WTC11 (cell line): ENCODE measurements around the gene SPATS2. TPM values are rescaled to one million over a fixed set of nuclear protein-coding genes. Genes with fewer than 3 reads are reported as not detected.

Experiments used
- ATAC-seq: fragments of 200-7000 bp; cut with Tn5 transposase; 2 replicates; pipeline ENCODE4 v1.10.0; 2021; ENCODE audit warnings: mild to moderate bottlenecking, moderate library complexity
- CTCF ChIA-PET: fragments of 300-600 bp; sonication (Branson Sonifier 250); formaldehyde crosslinking; loops from one replicate; lab custom pipeline; 2021; ENCODE audit warnings: antibody characterized with exemption; lab: Charles Lee
- POLR2A ChIA-PET: fragments of 350-600 bp; sonication (Branson Sonifier 250); formaldehyde crosslinking; loops from one replicate; lab custom pipeline; 2021; ENCODE audit warnings: antibody characterized with exemption; lab: Charles Lee
- DNase-seq: peaks from one replicate; pipeline ENCODE4 v3.0.0; 2021; ENCODE audit warnings: low spot score
- H3K27ac Mint-ChIP-seq: 2 replicates; pipeline ENCODE4 v1.8.0; 2021; ENCODE audit warnings: mixed read lengths
- H3K27me3 Mint-ChIP-seq: 2 replicates; pipeline ENCODE4 v1.8.0; 2021; ENCODE audit warnings: low read depth, mild to moderate bottlenecking, moderate library complexity, mixed read lengths
- H3K36me3 Mint-ChIP-seq: 2 replicates; pipeline ENCODE4 v1.8.0; 2021; ENCODE audit warnings: mixed read lengths
- H3K4me1 Mint-ChIP-seq: 2 replicates; pipeline ENCODE4 v1.8.0; 2022; ENCODE audit warnings: mixed read lengths
- H3K4me3 Mint-ChIP-seq: 2 replicates; pipeline ENCODE4 v1.8.0; 2021; ENCODE audit warnings: mild to moderate bottlenecking, moderate library complexity, mixed read lengths
- H3K9me3 Mint-ChIP-seq: 2 replicates; pipeline ENCODE4 v1.8.0; 2021; ENCODE audit warnings: mixed read lengths
- ELF4 ChIP-seq: sonication (generic); formaldehyde crosslinking; IDR thresholded peaks from 2 replicates; pipeline ENCODE4 v1.8.1; 2022; ENCODE audit warnings: low read depth, mild to moderate bottlenecking, moderate library complexity, missing genetic modification reagents
- FOXP1 ChIP-seq: sonication (generic); formaldehyde crosslinking; IDR thresholded peaks from 2 replicates; pipeline ENCODE4 v1.8.0; 2022; ENCODE audit warnings: missing genetic modification reagents, mild to moderate bottlenecking, moderate library complexity, borderline replicate concordance
- GRHL2 ChIP-seq: fragments of 250-450 bp; sonication (Bioruptor Pico); IDR thresholded peaks from 2 replicates; pipeline ENCODE4 v1.8.0; 2022; ENCODE audit warnings: mild to moderate bottlenecking, moderate library complexity; ENCODE audit not compliant: insufficient replicate concordance, severe bottlenecking
- GTF2I ChIP-seq: fragments of 250-450 bp; sonication (Bioruptor Pico); conservative IDR thresholded peaks from 2 replicates; pipeline ENCODE4 v1.4.0; 2021; ENCODE audit warnings: mild to moderate bottlenecking
- IRF2 ChIP-seq: sonication (generic); formaldehyde crosslinking; IDR thresholded peaks from 2 replicates; pipeline ENCODE4 v1.8.0; 2022; ENCODE audit warnings: low read depth, missing genetic modification reagents, borderline replicate concordance
- NFATC4 ChIP-seq: fragments of 250-450 bp; sonication (Bioruptor Pico); IDR thresholded peaks from 2 replicates; pipeline ENCODE4 v1.9.0; 2021; ENCODE audit warnings: mild to moderate bottlenecking
- NR1H2 ChIP-seq: sonication (generic); formaldehyde crosslinking; IDR thresholded peaks from 2 replicates; pipeline ENCODE4 v1.9.0; 2021; ENCODE audit warnings: mild to moderate bottlenecking, moderate library complexity, missing genetic modification reagents
- SP1 ChIP-seq: sonication (generic); formaldehyde crosslinking; conservative IDR thresholded peaks from 2 replicates; pipeline ENCODE4 v1.8.1; 2022; ENCODE audit warnings: missing genetic modification reagents
- TEAD1 ChIP-seq: sonication (generic); formaldehyde crosslinking; IDR thresholded peaks from 2 replicates; pipeline ENCODE4 v1.8.0; 2022; ENCODE audit warnings: mild to moderate bottlenecking, missing genetic modification reagents
- ZNF317 ChIP-seq: sonication (generic); formaldehyde crosslinking; IDR thresholded peaks from 2 replicates; pipeline ENCODE4 v1.8.1; 2023; ENCODE audit warnings: low read depth, mild to moderate bottlenecking, moderate library complexity, missing genetic modification reagents, borderline replicate concordance
- ZNF416 ChIP-seq: fragments of 250-450 bp; sonication (Bioruptor Pico); IDR thresholded peaks from 2 replicates; pipeline ENCODE4 v1.9.0; 2021; ENCODE audit warnings: mild to moderate bottlenecking, inconsistent platforms
- ZNF423 ChIP-seq: fragments of 250-450 bp; sonication (Bioruptor Pico); IDR thresholded peaks from 2 replicates; pipeline ENCODE4 v2.1.2; 2022; ENCODE audit warnings: mild to moderate bottlenecking, moderate library complexity
- total RNA-seq: library from RNA; stranded (reverse); gene quantifications from 3 replicates; pipeline ENCODE4 v1.2.3, GENCODE V29; 2021
- TF ChIP-seq, protein P1 (sequence below): sonication (generic); formaldehyde crosslinking; conservative IDR thresholded peaks from 2 replicates; pipeline ENCODE4 v1.8.1; 2022; ENCODE audit warnings: mild to moderate bottlenecking, missing genetic modification reagents
- TF ChIP-seq, protein P2 (sequence below): sonication (generic); formaldehyde crosslinking; IDR thresholded peaks from 2 replicates; pipeline ENCODE4 v1.8.0; 2022; ENCODE audit warnings: mild to moderate bottlenecking, missing genetic modification reagents
- TF ChIP-seq, protein P3 (sequence below): sonication (generic); formaldehyde crosslinking; IDR thresholded peaks from 2 replicates; pipeline ENCODE4 v1.8.0; 2022; ENCODE audit warnings: mild to moderate bottlenecking, missing genetic modification reagents
- TF ChIP-seq, protein P4 (sequence below): sonication (generic); formaldehyde crosslinking; conservative IDR thresholded peaks from 2 replicates; pipeline ENCODE4 v1.8.1; 2023; ENCODE audit warnings: mild to moderate bottlenecking, low read depth, missing genetic modification reagents, moderate library complexity
- TF ChIP-seq, protein P5 (sequence below): fragments of 250-450 bp; sonication (Bioruptor Pico); IDR thresholded peaks from 2 replicates; pipeline ENCODE4 v2.1.2; 2022; ENCODE audit warnings: mild to moderate bottlenecking, moderate library complexity
- TF ChIP-seq, protein P6 (sequence below): fragments of 250-450 bp; sonication (Bioruptor Pico); IDR thresholded peaks from 2 replicates; pipeline ENCODE4 v1.8.0; 2021; ENCODE audit warnings: mild to moderate bottlenecking

Gene SPATS2
- total RNA-seq, 1 experiment from 2014 or later, result 25.9 TPM

DNA sequence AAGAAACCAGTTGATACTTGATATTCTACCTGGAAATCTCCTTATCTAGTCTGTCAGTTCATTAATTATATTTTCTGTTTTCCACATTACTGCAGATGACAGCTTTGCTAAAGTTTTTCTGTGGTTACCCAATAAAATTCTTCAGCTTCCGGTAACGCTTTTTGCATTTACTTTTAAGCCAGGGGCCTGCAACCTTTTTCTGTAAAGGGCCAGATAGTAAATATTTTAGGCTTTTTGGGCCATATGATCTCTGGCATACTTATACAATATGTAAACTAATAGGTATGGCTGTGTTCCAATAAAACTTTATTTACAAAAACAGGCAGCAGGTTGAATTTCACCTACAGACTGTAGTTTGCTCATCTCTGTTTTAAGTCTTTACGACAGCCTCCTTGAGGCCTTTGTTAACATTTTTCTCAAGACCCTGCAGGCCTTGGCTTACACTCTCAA lies 48.3 kb downstream of the SPATS2 start (continued):
- TF ChIP-seq, protein P1, sequence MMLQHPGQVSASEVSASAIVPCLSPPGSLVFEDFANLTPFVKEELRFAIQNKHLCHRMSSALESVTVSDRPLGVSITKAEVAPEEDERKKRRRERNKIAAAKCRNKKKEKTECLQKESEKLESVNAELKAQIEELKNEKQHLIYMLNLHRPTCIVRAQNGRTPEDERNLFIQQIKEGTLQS (CRISPR knock-in tag), result no peak
- no peak for TF ChIP-seq SP1 (CRISPR knock-in tag)
- TF ChIP-seq, protein P2, sequence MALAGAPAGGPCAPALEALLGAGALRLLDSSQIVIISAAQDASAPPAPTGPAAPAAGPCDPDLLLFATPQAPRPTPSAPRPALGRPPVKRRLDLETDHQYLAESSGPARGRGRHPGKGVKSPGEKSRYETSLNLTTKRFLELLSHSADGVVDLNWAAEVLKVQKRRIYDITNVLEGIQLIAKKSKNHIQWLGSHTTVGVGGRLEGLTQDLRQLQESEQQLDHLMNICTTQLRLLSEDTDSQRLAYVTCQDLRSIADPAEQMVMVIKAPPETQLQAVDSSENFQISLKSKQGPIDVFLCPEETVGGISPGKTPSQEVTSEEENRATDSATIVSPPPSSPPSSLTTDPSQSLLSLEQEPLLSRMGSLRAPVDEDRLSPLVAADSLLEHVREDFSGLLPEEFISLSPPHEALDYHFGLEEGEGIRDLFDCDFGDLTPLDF (CRISPR knock-in tag), result no peak

DNA sequence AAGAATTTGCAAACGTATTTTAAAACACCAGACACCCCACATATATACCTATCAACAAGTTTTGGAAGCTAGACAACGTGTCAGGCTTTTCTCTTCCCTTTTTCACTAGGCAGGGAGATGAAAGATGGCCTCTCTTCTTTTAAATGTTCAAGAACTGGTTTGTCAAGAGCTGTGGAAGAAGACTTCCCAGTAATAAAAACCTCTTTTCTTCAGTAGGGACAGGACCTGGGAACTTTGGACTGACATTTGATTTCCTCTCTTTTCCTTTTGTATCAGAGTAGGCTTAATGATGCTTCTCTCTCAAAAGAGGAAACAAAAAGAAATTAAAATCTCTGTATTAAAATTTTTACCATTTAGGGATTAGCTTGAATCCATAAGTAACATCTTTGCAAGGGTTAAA lies 49.6 kb downstream of the SPATS2 start:
- CTCF ChIA-PET, result interaction anchor here (0.6 to 1.3 kb wide), 7 partner anchors 12 to 120 kb away, joined by 3 to 5 read pairs (median 3); no protein-coding TSS in a partner anchor

DNA sequence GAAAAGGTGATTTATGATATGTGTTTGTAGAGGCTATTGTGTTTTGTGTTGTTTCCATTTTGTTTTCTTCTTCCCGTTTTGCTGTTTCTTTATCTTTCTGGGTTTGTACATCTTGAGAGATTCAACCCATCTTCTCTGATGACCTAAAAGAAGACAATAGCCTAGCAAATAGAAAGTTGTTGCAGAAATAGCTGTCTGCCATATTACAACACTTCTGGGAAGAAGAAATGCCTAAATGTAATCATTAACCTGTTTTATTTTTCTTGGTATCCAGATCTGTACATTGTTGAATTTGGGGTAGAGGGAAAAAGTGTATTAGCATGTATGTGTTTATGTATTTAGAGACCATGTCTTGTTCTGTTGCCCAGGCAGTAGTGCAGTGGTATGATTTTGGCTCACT lies 50.3 kb downstream of the SPATS2 start:
- H3K4me1 Mint-ChIP-seq, result peaks cover 14% of the 10 kb centered on the region
- no peaks in the 10 kb centered on the region for H3K27me3 Mint-ChIP-seq
- H3K27ac Mint-ChIP-seq, result no peak overlapping the region
- POLR2A ChIA-PET, result no interaction called here
- CTCF ChIA-PET, result interaction anchor here (0.7 to 1.3 kb wide), 5 partner anchors 61 to 113 kb away, joined by 3 to 4 read pairs (median 3); no protein-coding TSS in a partner anchor
- H3K4me3 Mint-ChIP-seq, result no peak overlapping the region
- TF ChIP-seq ELF4 (CRISPR knock-in tag) (no peak), ZNF416 (CRISPR knock-in tag) (no peak), NR1H2 (no peak), TEAD1 (CRISPR knock-in tag) (no peak), GTF2I (CRISPR knock-in tag) (no peak), ZNF317 (CRISPR knock-in tag) (no peak), NFATC4 (CRISPR knock-in tag) (no peak), GRHL2 (no peak), IRF2 (CRISPR knock-in tag) (no peak)
- TF ChIP-seq, protein P3, sequence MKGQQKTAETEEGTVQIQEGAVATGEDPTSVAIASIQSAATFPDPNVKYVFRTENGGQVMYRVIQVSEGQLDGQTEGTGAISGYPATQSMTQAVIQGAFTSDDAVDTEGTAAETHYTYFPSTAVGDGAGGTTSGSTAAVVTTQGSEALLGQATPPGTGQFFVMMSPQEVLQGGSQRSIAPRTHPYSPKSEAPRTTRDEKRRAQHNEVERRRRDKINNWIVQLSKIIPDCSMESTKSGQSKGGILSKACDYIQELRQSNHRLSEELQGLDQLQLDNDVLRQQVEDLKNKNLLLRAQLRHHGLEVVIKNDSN, result no peak
- TF ChIP-seq, protein P4, sequence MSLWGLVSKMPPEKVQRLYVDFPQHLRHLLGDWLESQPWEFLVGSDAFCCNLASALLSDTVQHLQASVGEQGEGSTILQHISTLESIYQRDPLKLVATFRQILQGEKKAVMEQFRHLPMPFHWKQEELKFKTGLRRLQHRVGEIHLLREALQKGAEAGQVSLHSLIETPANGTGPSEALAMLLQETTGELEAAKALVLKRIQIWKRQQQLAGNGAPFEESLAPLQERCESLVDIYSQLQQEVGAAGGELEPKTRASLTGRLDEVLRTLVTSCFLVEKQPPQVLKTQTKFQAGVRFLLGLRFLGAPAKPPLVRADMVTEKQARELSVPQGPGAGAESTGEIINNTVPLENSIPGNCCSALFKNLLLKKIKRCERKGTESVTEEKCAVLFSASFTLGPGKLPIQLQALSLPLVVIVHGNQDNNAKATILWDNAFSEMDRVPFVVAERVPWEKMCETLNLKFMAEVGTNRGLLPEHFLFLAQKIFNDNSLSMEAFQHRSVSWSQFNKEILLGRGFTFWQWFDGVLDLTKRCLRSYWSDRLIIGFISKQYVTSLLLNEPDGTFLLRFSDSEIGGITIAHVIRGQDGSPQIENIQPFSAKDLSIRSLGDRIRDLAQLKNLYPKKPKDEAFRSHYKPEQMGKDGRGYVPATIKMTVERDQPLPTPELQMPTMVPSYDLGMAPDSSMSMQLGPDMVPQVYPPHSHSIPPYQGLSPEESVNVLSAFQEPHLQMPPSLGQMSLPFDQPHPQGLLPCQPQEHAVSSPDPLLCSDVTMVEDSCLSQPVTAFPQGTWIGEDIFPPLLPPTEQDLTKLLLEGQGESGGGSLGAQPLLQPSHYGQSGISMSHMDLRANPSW, result no peak
- TF ChIP-seq, protein P5, sequence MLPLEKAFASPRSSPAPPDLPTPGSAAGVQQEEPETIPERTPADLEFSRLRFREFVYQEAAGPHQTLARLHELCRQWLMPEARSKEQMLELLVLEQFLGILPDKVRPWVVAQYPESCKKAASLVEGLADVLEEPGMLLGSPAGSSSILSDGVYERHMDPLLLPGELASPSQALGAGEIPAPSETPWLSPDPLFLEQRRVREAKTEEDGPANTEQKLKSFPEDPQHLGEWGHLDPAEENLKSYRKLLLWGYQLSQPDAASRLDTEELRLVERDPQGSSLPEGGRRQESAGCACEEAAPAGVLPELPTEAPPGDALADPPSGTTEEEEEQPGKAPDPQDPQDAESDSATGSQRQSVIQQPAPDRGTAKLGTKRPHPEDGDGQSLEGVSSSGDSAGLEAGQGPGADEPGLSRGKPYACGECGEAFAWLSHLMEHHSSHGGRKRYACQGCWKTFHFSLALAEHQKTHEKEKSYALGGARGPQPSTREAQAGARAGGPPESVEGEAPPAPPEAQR (CRISPR knock-in tag), result no peak
- TF ChIP-seq, all 79 proteins: peak for 0
- DNase-seq (no peak), ATAC-seq (no peak)
- Mint-ChIP-seq H3K36me3 (no peaks in the 10 kb centered on the region), H3K9me3 (peaks cover 3% of the 10 kb centered on the region; the same call in 1 of the 2 replicates)

More for the DNA sequence above, 49.6 kb downstream of the SPATS2 start:
- Mint-ChIP-seq H3K36me3 (no peaks in the 10 kb centered on the region), H3K27ac (peak overlapping the region; percentile 41; the same call in 1 of the 2 replicates), H3K4me3 (no peak overlapping the region), H3K9me3 (peaks cover 3% of the 10 kb centered on the region; the same call in 1 of the 2 replicates), H3K27me3 (no peaks in the 10 kb centered on the region), H3K4me1 (peaks cover 14% of the 10 kb centered on the region)
- POLR2A ChIA-PET, result no interaction called here
- DNase-seq, result no peak
- ATAC-seq, result no peak
- no peak for TF ChIP-seq FOXP1 (CRISPR knock-in tag)
- TF ChIP-seq, protein P5 (CRISPR knock-in tag), result no peak
- TF ChIP-seq, protein P6, sequence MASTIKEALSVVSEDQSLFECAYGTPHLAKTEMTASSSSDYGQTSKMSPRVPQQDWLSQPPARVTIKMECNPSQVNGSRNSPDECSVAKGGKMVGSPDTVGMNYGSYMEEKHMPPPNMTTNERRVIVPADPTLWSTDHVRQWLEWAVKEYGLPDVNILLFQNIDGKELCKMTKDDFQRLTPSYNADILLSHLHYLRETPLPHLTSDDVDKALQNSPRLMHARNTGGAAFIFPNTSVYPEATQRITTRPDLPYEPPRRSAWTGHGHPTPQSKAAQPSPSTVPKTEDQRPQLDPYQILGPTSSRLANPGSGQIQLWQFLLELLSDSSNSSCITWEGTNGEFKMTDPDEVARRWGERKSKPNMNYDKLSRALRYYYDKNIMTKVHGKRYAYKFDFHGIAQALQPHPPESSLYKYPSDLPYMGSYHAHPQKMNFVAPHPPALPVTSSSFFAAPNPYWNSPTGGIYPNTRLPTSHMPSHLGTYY (CRISPR knock-in tag), result no peak
- no peak for TF ChIP-seq NFATC4 (CRISPR knock-in tag)
- no peak for TF ChIP-seq ZNF423 (CRISPR knock-in tag)
